ENCODE results near the gene STX8.
"Not testable (repeated sequence)": the region's sequence is repeated elsewhere in the genome, so short reads cannot be mapped to it uniquely, and the experiment has no call there.

STX8 gene

GRCh38 chr17:9273428-9274391, 301.9 kb downstream of the STX8 start:
- in situ Hi-C loops (cut with HindIII; ENCODE audit: low sequenced_read_pairs): no loop called here

GRCh38 chr17:9272501-9273200, 303.0 kb downstream of the STX8 start:
- in situ Hi-C loops (cut with HindIII; ENCODE audit: low sequenced_read_pairs): no loop called here

- in situ Hi-C loops (cut with HindIII; ENCODE audit: low sequenced_read_pairs): no loop called here
Observed at GRCh38 chr17:9271989-9272388, 303.6 kb downstream of the STX8 start.

- in situ Hi-C loops (cut with HindIII; ENCODE audit: low sequenced_read_pairs): no loop called here
Observed at GRCh38 chr17:9270921-9271320, 304.7 kb downstream of the STX8 start.

- in situ Hi-C loops (cut with HindIII; ENCODE audit: low sequenced_read_pairs): no loop called here
Observed at GRCh38 chr17:9269350-9270035, 306.1 kb downstream of the STX8 start.

- in situ Hi-C loops (cut with HindIII; ENCODE audit: low sequenced_read_pairs): no loop called here
Observed at GRCh38 chr17:9268546-9268945, 307.1 kb downstream of the STX8 start.

- in situ Hi-C loops (cut with HindIII; ENCODE audit: low sequenced_read_pairs): no loop called here
Observed at GRCh38 chr17:9266697-9267117, 308.9 kb downstream of the STX8 start.

- in situ Hi-C loops (cut with HindIII; ENCODE audit: low sequenced_read_pairs): no loop called here
Observed at GRCh38 chr17:9266031-9266680, 309.5 kb downstream of the STX8 start.

GRCh38 chr17:9261081-9262012, 314.3 kb downstream of the STX8 start:
- in situ Hi-C loops (cut with HindIII; ENCODE audit: low sequenced_read_pairs): no loop called here

GRCh38 chr17:9259419-9259818, 316.2 kb downstream of the STX8 start:
- in situ Hi-C loops (cut with HindIII; ENCODE audit: low sequenced_read_pairs): no loop called here

GRCh38 chr17:9258115-9259015, 317.3 kb downstream of the STX8 start:
- in situ Hi-C loops (cut with HindIII; ENCODE audit: low sequenced_read_pairs): no loop called here

GRCh38 chr17:9257630-9257965, 318.0 kb downstream of the STX8 start:
- in situ Hi-C loops (cut with HindIII; ENCODE audit: low sequenced_read_pairs): not testable (repeated sequence)

GRCh38 chr17:9256751-9257629, 318.6 kb downstream of the STX8 start:
- in situ Hi-C loops (cut with HindIII; ENCODE audit: low sequenced_read_pairs): no loop called here

- in situ Hi-C loops (cut with HindIII; ENCODE audit: low sequenced_read_pairs): no loop called here
Observed at GRCh38 chr17:9256361-9256750, 319.3 kb downstream of the STX8 start.

GRCh38 chr17:9255833-9256232, 319.8 kb downstream of the STX8 start:
- in situ Hi-C loops (cut with HindIII; ENCODE audit: low sequenced_read_pairs): no loop called here

- in situ Hi-C loops (cut with HindIII; ENCODE audit: low sequenced_read_pairs): no loop called here
Observed at GRCh38 chr17:9254841-9255240, 320.8 kb downstream of the STX8 start.

- in situ Hi-C loops (cut with HindIII; ENCODE audit: low sequenced_read_pairs): no loop called here
Observed at GRCh38 chr17:9253308-9253707, 322.3 kb downstream of the STX8 start.

- in situ Hi-C loops (cut with HindIII; ENCODE audit: low sequenced_read_pairs): no loop called here
Observed at GRCh38 chr17:9251273-9251672, 324.3 kb downstream of the STX8 start.

Data from endothelial cell of hepatic sinusoid (primary cell).